MCF 10A (cell line): Measurements from ENCODE around the gene SST. TPM values are rescaled to one million over a fixed set of nuclear protein-coding genes. Genes with fewer than 3 reads are reported as not detected.
"Not testable (repeated sequence)": the region's sequence is repeated elsewhere in the genome, so short reads cannot be mapped to it uniquely, and the experiment has no call there.

Source experiments
- BruUV-seq: library from RNA; stranded (reverse); fragments of 400-500 nt; replicated peaks from 2 replicates; lab custom pipeline; 2021; lab: Mats Ljungman, UMichigan
- CTCF ChIA-PET: fragments of 300-600 bp; sonication (Branson Sonifier 250); formaldehyde crosslinking; extraction: SDS; loops from one replicate; lab custom pipeline; 2021; ENCODE audit warnings: antibody characterized with exemption, inconsistent platforms; lab: Yijun Ruan, JAX
- POLR2A ChIA-PET: fragments of 300-600, 350-650 bp; sonication (Branson Sonifier 250); formaldehyde crosslinking; extraction: SDS; loops from one replicate; lab custom pipeline; 2020; ENCODE audit warnings: antibody characterized with exemption, inconsistent platforms; lab: Yijun Ruan, JAX
- DNase-seq: peaks from one replicate; pipeline ENCODE4 v3.0.0-alpha.2; 2018; ENCODE audit not compliant: unreplicated experiment
- H3K27ac Mint-ChIP-seq: one replicate; pipeline ENCODE4 v1.8.0; 2022; ENCODE audit warnings: mild to moderate bottlenecking, low read depth, mixed read lengths; ENCODE audit not compliant: unreplicated experiment
- H3K27me3 Mint-ChIP-seq: one replicate; pipeline ENCODE4 v1.8.0; 2022; ENCODE audit warnings: mixed read lengths; ENCODE audit not compliant: insufficient read depth, unreplicated experiment
- H3K36me3 Mint-ChIP-seq: one replicate; pipeline ENCODE4 v1.8.0; 2022; ENCODE audit warnings: mild to moderate bottlenecking, moderate library complexity, mixed read lengths; ENCODE audit not compliant: insufficient read depth, unreplicated experiment
- H3K4me1 Mint-ChIP-seq: one replicate; pipeline ENCODE4 v1.8.0; 2022; ENCODE audit warnings: mixed read lengths; ENCODE audit not compliant: insufficient read depth, unreplicated experiment
- H3K4me3 Mint-ChIP-seq: one replicate; pipeline ENCODE4 v1.8.0; 2022; ENCODE audit warnings: mild to moderate bottlenecking, moderate library complexity, mixed read lengths; ENCODE audit not compliant: unreplicated experiment
- H3K9me3 Mint-ChIP-seq: one replicate; pipeline ENCODE4 v1.8.0; 2022; ENCODE audit warnings: mixed read lengths; ENCODE audit not compliant: unreplicated experiment
- CTCF ChIP-seq: fragments of 200-600 bp; IDR thresholded peaks from one replicate; pipeline ENCODE4 v1.8.0; 2022; ENCODE audit warnings: antibody characterized with exemption, mild to moderate bottlenecking; ENCODE audit not compliant: unreplicated experiment
- intact Hi-C: fragments of 100-400 bp; cut with micrococcal nuclease; formaldehyde crosslinking; loops from 2 replicates; pipeline ENCODE4 v1.14.1; 2022
- total RNA-seq: library from RNA; stranded (reverse); gene quantifications from 2 replicates; pipeline ENCODE4 v1.2.3, GENCODE V29; 2022

The SST gene
- total RNA-seq, 1 experiment from 2014 or later, result not detected

- Mint-ChIP-seq H3K36me3 (no peaks in the 10 kb centered on the region), H3K4me3 (no peak overlapping the region), H3K4me1 (no peaks in the 10 kb centered on the region), H3K9me3 (no peaks in the 10 kb centered on the region), H3K27me3 (peaks cover 56% of the 10 kb centered on the region), H3K27ac (no peak overlapping the region)
- TF ChIP-seq CTCF, result no peak
- POLR2A ChIA-PET, result no interaction called here
- CTCF ChIA-PET, result interaction anchor here (0.8 to 1.6 kb wide), 3 partner anchors 31 to 328 kb away, joined by 3 to 4 read pairs (median 3); no protein-coding TSS in a partner anchor
- intact Hi-C loops, result no loop called here
- no peak for DNase-seq
- BruUV-seq, result no TSS peak
Observed at GRCh38 chr3:187646906-187647660, 23.1 kb downstream of the SST start.

- BruUV-seq, H3K9me3 Mint-ChIP-seq: not testable (repeated sequence)
- peaks cover 39% of the 10 kb centered on the region for H3K27me3 Mint-ChIP-seq
Observed at GRCh38 chr3:187645379-187645778, 24.8 kb downstream of the SST start.

GRCh38 chr3:187642861-187643260 is 27.3 kb downstream of the SST start:
- Mint-ChIP-seq H3K36me3 (no peaks in the 10 kb centered on the region), H3K9me3 (no peaks in the 10 kb centered on the region), H3K27ac (no peak overlapping the region), H3K4me1 (no peaks in the 10 kb centered on the region), H3K27me3 (peaks cover 14% of the 10 kb centered on the region), H3K4me3 (no peak overlapping the region)
- ChIA-PET CTCF (no interaction called here), POLR2A (no interaction called here)
- no peak for TF ChIP-seq CTCF
- BruUV-seq, result no TSS peak
- no peak for DNase-seq
- intact Hi-C loops, result no loop called here

More at GRCh38 chr3:187645379-187645778, 24.8 kb downstream of the SST start:
- H3K4me3 Mint-ChIP-seq, H3K27ac Mint-ChIP-seq, DNase-seq, H3K4me1 Mint-ChIP-seq, intact Hi-C loops, H3K36me3 Mint-ChIP-seq, POLR2A ChIA-PET: not testable (repeated sequence)
- CTCF ChIA-PET, result interaction anchor here (0.6 to 1.6 kb wide), 3 partner anchors 14 to 326 kb away, joined by 4 to 7 read pairs (median 4); no protein-coding TSS in a partner anchor

GRCh38 chr3:187641320-187642016 is 28.7 kb downstream of the SST start:
- no TSS peak for BruUV-seq
- ChIA-PET POLR2A (no interaction called here), CTCF (interaction anchor here (0.7 to 1.4 kb wide), 4 partner anchors 26 to 323 kb away, joined by 3 to 6 read pairs (median 4); no protein-coding TSS in a partner anchor)
- Mint-ChIP-seq H3K36me3 (no peaks in the 10 kb centered on the region), H3K27ac (no peak overlapping the region), H3K4me3 (no peak overlapping the region), H3K27me3 (peaks cover 2% of the 10 kb centered on the region), H3K9me3 (no peaks in the 10 kb centered on the region), H3K4me1 (no peaks in the 10 kb centered on the region)
- DNase-seq, result no peak
- no peak for TF ChIP-seq CTCF
- intact Hi-C loops, result no loop called here
